Thoracic aorta (tissue), 2 donors: ENCODE measurements around the gene RAPSN. TPM values are rescaled to one million over a fixed set of nuclear protein-coding genes. Genes with fewer than 3 reads are reported as not detected.
"Not testable (repeated sequence)": the region's sequence is repeated elsewhere in the genome, so short reads cannot be mapped to it uniquely, and the experiment has no call there.

Source experiments
- ATAC-seq: fragments of 150-250 bp; one replicate; pipeline ENCODE4 v1.8.0; 2017; ENCODE audit warnings: low read depth; ENCODE audit not compliant: insufficient number of reproducible peaks, low FRiP score
- DNase-seq: peaks from one replicate; pipeline ENCODE4 v3.0.0-alpha.2; 2020; ENCODE audit warnings: low spot score
- H3K27ac ChIP-seq, 2 donors: fragments of 200-600 bp; sonication (generic); 1 replicate in 1 of 2; 2 replicates in 1 of 2; pipeline ENCODE4 v1.5.1; 2016; ENCODE audit warnings: mild to moderate bottlenecking in 2 of 2, moderate library complexity in 2 of 2
- H3K27me3 ChIP-seq: fragments of 200-600 bp; sonication (generic); replicated peaks from 2 replicates; pipeline ENCODE4 v1.6.0; 2016; ENCODE audit warnings: mild to moderate bottlenecking; ENCODE audit not compliant: insufficient read depth
- H3K36me3 ChIP-seq: fragments of 200-600 bp; sonication (generic); one replicate; pipeline ENCODE4 v1.5.1; 2016
- H3K4me1 ChIP-seq, 2 donors: fragments of 200-600 bp; sonication (generic); 1 replicate in 1 of 2; 2 replicates in 1 of 2; pipeline versions ENCODE4 v1.5.1 to v1.6.0; 2016; ENCODE audit warnings: low read depth in 2 of 2, mild to moderate bottlenecking in 1 of 2; ENCODE audit not compliant: control insufficient read depth in 1 of 2
- H3K4me3 ChIP-seq: fragments of 200-600 bp; sonication (generic); 2 replicates; pipeline ENCODE4 v1.5.1; 2016; ENCODE audit warnings: mild to moderate bottlenecking
- H3K9me3 ChIP-seq: fragments of 200-600 bp; sonication (generic); 2 replicates; pipeline ENCODE4 v1.5.1; 2016
- CTCF ChIP-seq: fragments of 200-600 bp; sonication (generic); IDR thresholded peaks from one replicate; pipeline ENCODE4 v1.5.1; 2019; ENCODE audit warnings: antibody characterized with exemption
- total RNA-seq, 2 donors: library from RNA; depleted of rRNA; stranded (reverse); fragments of >200 nt; gene quantifications; one replicate each; pipeline versions ENCODE4 v1.1.0 to v1.2.3, GENCODE V29; 2016

RAPSN gene
- total RNA-seq, 2 donors from 2014 or later, result 0.41 TPM; not detected in 1

DNA sequence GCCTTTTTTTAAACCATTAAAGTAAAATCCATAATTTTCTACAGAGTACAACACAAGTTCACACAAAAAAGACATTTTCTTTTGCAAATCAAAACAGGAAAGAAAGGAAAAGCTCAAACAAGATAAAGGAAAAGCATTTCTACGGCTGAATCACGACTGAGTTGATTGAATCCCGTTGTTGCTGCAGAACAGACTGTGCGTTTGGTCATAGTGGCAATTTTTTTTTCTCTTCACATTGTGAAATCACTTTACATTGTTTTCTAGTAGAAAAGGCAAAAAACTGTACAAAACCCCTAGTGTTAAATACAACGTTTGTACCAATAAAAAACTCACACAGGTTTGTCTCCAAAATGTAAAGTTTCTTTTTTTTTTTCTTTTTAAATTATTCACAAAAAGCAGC is 17.3 kb upstream of the RAPSN start:
- TF ChIP-seq CTCF, result no peak
- Histone ChIP-seq H3K27me3 (no peaks in the 10 kb centered on the region), H3K4me1 (peaks cover 15 to 34% of the 10 kb centered on the region in 2 donors), H3K9me3 (no peaks in the 10 kb centered on the region), H3K36me3 (peaks cover 8% of the 10 kb centered on the region), H3K27ac (peak overlapping the region; percentile 34 to 52), H3K4me3 (peak overlapping the region; percentile 30)
- no peak for DNase-seq
- ATAC-seq, result no peak

GRCh38 chr11:47464483-47464882 is 15.5 kb upstream of the RAPSN start:
- Histone ChIP-seq H3K27ac (no peak overlapping the region), H3K9me3 (no peaks in the 10 kb centered on the region), H3K4me3 (no peak overlapping the region), H3K36me3 (peaks cover 3% of the 10 kb centered on the region), H3K27me3 (no peaks in the 10 kb centered on the region), H3K4me1 (peaks cover 15 to 29% of the 10 kb centered on the region in 2 donors)
- ATAC-seq (no peak), DNase-seq (no peak)
- TF ChIP-seq CTCF, result no peak

- no peak for ATAC-seq
Measured at GRCh38 chr11:47461876-47462275, 12.9 kb upstream of the RAPSN start.

DNA sequence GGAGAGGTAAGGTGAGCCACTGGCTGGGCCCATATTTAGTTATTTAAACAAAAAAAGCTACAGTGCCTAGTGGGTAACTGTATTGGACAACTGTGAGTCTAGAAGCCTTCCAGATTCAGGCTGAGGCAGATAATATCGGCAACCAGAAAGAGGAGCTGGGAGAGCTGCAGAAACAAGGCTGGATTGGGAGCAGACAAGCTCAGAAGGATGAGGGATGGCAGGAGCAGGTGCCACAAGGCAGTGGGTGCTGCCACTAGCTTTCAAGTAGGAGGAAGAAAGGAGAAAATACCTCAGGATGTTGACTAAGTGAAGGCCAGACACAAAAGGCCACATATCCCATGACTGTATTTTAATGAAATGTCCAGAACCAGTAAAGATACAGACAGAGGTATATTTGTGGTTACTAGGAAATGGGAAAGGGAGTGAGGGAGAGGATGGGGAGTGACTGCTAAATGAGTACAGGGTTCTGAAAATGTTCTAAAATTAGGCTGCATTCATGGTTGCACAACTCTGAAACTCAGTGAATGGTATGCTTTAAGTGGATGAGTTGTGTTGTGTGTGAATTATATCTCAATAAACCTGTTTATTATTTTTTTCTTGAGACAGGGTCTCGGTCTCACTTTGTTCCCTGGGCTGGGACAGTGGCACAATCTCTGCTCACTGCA is 11.8 kb upstream of the RAPSN start:
- Histone ChIP-seq H3K27me3 (no peaks in the 10 kb centered on the region), H3K4me3 (no peak overlapping the region), H3K36me3 (peaks cover 3% of the 10 kb centered on the region), H3K27ac (no peak overlapping the region), H3K9me3 (no peaks in the 10 kb centered on the region), H3K4me1 (peaks cover 0 to 5% of the 10 kb centered on the region in 2 donors)
- no peak for DNase-seq
- no peak for ATAC-seq
- TF ChIP-seq CTCF, result no peak

More at GRCh38 chr11:47461876-47462275, 12.9 kb upstream of the RAPSN start:
- peaks cover 3% of the 10 kb centered on the region for H3K36me3 ChIP-seq
- no peak overlapping the region for H3K4me3 ChIP-seq
- DNase-seq, result no peak
- peaks cover 7 to 16% of the 10 kb centered on the region in 2 donors for H3K4me1 ChIP-seq
- no peak for TF ChIP-seq CTCF
- no peak overlapping the region for H3K27ac ChIP-seq
- H3K27me3 ChIP-seq, result no peaks in the 10 kb centered on the region
- no peaks in the 10 kb centered on the region for H3K9me3 ChIP-seq

DNA sequence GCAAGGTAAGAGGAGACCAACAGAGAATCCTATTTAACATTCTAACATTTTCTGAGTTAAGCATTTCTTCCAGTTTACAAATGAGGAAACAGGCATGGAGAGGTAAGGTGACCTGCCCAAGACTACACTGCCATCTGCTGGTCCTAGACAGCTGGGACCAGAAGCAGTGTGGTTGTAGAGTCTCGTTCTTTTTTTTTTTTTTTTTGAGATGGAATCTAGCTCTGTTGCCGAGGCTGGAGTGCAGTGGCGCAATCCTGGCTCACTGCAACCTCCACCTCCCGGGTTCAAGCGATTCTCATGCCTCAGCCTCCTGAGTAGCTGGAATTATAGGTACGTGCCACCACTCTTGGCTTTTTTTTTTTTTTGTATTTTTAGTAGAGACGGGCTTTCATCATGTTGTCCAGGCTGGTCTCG is 5.3 kb upstream of the RAPSN start:
- peak; percentile 57 for TF ChIP-seq CTCF
- ATAC-seq (peak; percentile 71), DNase-seq (peak; percentile 31)

More for the DNA sequence above, 5.3 kb upstream of the RAPSN start:
- not testable (repeated sequence) for H3K27ac ChIP-seq, H3K36me3 ChIP-seq, H3K27me3 ChIP-seq, H3K4me3 ChIP-seq, H3K4me1 ChIP-seq, H3K9me3 ChIP-seq
